Upper lobe of right lung (tissue), 1 donor: ENCODE data around the gene AKAP8L. TPM values are rescaled to one million over a fixed set of nuclear protein-coding genes. Genes with fewer than 3 reads are reported as not detected.

Source experiments
- ATAC-seq: fragments of 200-7000 bp; cut with Tn5 transposase; one replicate; pipeline ENCODE4 v1.9.1; 2020; ENCODE audit warnings: mild to moderate bottlenecking, moderate library complexity
- DNase-seq: peaks from one replicate; pipeline ENCODE4 v3.0.0-alpha.2; 2020
- H3K27ac ChIP-seq: fragments of 200-600 bp; one replicate; pipeline ENCODE4 v1.8.0; 2022
- H3K27me3 ChIP-seq: fragments of 200-600 bp; one replicate; pipeline ENCODE4 v1.8.0; 2022; ENCODE audit warnings: mild to moderate bottlenecking
- H3K36me3 ChIP-seq: fragments of 200-600 bp; one replicate; pipeline ENCODE4 v1.8.0; 2022
- H3K4me1 ChIP-seq: fragments of 200-600 bp; one replicate; pipeline ENCODE4 v1.8.0; 2022
- H3K4me3 ChIP-seq: fragments of 200-600 bp; one replicate; pipeline ENCODE4 v1.8.0; 2022; ENCODE audit warnings: mild to moderate bottlenecking
- H3K9me3 ChIP-seq: fragments of 200-600 bp; one replicate; pipeline ENCODE4 v1.8.0; 2022
- CTCF ChIP-seq: fragments of 200-600 bp; IDR thresholded peaks from one replicate; pipeline ENCODE4 v1.8.0; 2022; ENCODE audit warnings: antibody characterized with exemption
- intact Hi-C: fragments of 100-400 bp; cut with DNase I; formaldehyde crosslinking; loops from one replicate; pipeline ENCODE4 v1.11.0; 2022
- total RNA-seq: library from RNA; stranded (reverse); fragmentation: NEBNext Ultra II Directional; extraction: Animal tissue kit (Norgen Biotek cat#: 25700); gene quantifications from one replicate; pipeline ENCODE4 v1.2.1, GENCODE V29; 2021
- donor health status: DM: no; HTN: yes; CAD: no; lungs with severe emphysema.

Gene AKAP8L
- total RNA-seq, 1 donor from 2014 or later = 95.5 TPM

- H3K36me3 ChIP-seq = peaks cover 75% of the 10 kb centered on the region
- DNase-seq = no peak
- H3K27me3 ChIP-seq = no peaks in the 10 kb centered on the region
- H3K27ac ChIP-seq = no peak overlapping the region
- H3K4me1 ChIP-seq = peaks cover 26% of the 10 kb centered on the region
- ATAC-seq = no peak
- no peaks in the 10 kb centered on the region for H3K9me3 ChIP-seq
- TF ChIP-seq CTCF = no peak
- intact Hi-C loops = no loop called here
- H3K4me3 ChIP-seq = no peak overlapping the region
These were observed 46.9 kb downstream of the AKAP8L start for GRCh38 chr19:15371786-15372380.

GRCh38 chr19:15371119-15371518 lies 47.7 kb downstream of the AKAP8L start:
- Histone ChIP-seq H3K9me3 (no peaks in the 10 kb centered on the region), H3K27ac (no peak overlapping the region), H3K36me3 (peaks cover 82% of the 10 kb centered on the region), H3K4me3 (no peak overlapping the region), H3K27me3 (no peaks in the 10 kb centered on the region), H3K4me1 (peaks cover 19% of the 10 kb centered on the region)
- intact Hi-C loops = no loop called here
- DNase-seq (no peak), ATAC-seq (no peak)
- no peak for TF ChIP-seq CTCF

GRCh38 chr19:15369594-15369891 lies 49.2 kb downstream of the AKAP8L start:
- DNase-seq (no peak), ATAC-seq (no peak)
- no peaks in the 10 kb centered on the region for H3K27me3 ChIP-seq
- H3K4me1 ChIP-seq = peaks cover 7% of the 10 kb centered on the region
- H3K27ac ChIP-seq = no peak overlapping the region
- H3K4me3 ChIP-seq = no peak overlapping the region
- intact Hi-C loops = no loop called here
- H3K36me3 ChIP-seq = peaks cover 98% of the 10 kb centered on the region
- H3K9me3 ChIP-seq = no peaks in the 10 kb centered on the region
- TF ChIP-seq CTCF = no peak

GRCh38 chr19:15368798-15369593 lies 49.8 kb downstream of the AKAP8L start:
- TF ChIP-seq CTCF = no peak
- H3K36me3 ChIP-seq = peaks cover 100% of the 10 kb centered on the region
- intact Hi-C loops = no loop called here
- H3K27me3 ChIP-seq = no peaks in the 10 kb centered on the region
- H3K9me3 ChIP-seq = no peaks in the 10 kb centered on the region
- ATAC-seq (no peak), DNase-seq (no peak)
- no peak overlapping the region for H3K4me3 ChIP-seq
- no peak overlapping the region for H3K27ac ChIP-seq
- H3K4me1 ChIP-seq = peaks cover 1% of the 10 kb centered on the region

- no peaks in the 10 kb centered on the region for H3K4me1 ChIP-seq
- no peak for DNase-seq
- H3K4me3 ChIP-seq = no peak overlapping the region
- H3K36me3 ChIP-seq = peaks cover 92% of the 10 kb centered on the region
- ATAC-seq = peak; percentile 10
- H3K9me3 ChIP-seq = no peaks in the 10 kb centered on the region
- H3K27ac ChIP-seq = no peak overlapping the region
- no peak for TF ChIP-seq CTCF
- intact Hi-C loops = no loop called here
- no peaks in the 10 kb centered on the region for H3K27me3 ChIP-seq
These were observed 50.6 kb downstream of the AKAP8L start for GRCh38 chr19:15368051-15368632.
